GM19043 (cell line): ENCODE data around the gene VPS52.

Experiments
- ATAC-seq: cut with Tn5 transposase; IDR thresholded peaks from one replicate; pipeline ENCODE4 v1.9.1; 2021; ENCODE audit warnings: low read depth; ENCODE audit not compliant: unreplicated experiment

The VPS52 gene, protein sequence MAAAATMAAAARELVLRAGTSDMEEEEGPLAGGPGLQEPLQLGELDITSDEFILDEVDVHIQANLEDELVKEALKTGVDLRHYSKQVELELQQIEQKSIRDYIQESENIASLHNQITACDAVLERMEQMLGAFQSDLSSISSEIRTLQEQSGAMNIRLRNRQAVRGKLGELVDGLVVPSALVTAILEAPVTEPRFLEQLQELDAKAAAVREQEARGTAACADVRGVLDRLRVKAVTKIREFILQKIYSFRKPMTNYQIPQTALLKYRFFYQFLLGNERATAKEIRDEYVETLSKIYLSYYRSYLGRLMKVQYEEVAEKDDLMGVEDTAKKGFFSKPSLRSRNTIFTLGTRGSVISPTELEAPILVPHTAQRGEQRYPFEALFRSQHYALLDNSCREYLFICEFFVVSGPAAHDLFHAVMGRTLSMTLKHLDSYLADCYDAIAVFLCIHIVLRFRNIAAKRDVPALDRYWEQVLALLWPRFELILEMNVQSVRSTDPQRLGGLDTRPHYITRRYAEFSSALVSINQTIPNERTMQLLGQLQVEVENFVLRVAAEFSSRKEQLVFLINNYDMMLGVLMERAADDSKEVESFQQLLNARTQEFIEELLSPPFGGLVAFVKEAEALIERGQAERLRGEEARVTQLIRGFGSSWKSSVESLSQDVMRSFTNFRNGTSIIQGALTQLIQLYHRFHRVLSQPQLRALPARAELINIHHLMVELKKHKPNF

DNA sequence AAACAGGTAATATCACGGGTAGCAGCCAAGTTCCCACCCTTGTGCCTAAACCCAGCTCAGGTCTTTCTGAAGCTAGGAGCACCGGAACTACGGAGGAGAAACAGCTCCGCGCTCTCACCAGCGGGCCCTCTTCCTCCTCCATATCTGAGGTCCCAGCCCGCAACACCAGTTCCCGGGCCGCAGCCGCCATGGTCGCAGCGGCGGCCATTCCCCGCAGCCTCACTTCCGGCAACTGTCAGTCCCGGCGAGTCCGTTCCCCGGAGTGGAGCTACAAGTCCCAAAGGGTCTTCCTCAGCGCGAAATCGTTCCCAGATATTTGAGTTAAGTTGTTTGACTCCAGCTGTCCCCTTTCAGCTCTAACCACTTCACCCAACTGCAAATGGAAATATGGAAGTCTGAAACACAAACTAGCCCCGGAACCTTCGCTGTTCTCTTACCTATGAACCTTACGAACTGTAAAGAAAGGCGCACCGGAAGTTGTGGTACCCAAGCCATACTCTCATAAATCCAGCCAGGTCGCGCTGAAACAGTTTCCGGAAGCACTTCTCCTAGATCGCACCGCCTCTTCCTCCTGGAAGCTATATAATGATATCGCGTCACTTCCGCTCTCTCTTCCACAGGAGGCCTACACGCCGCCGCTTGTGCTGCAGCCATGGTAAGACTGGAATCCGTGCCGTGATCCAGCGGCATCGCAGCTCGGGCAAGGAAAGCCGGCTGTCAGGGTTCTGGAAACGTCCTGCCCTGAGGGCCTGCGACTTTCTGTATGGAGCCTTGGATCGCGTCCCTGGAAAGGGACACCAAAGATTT lies at the start of gene VPS52, which contains the start of gene RPS18:
TSS of gene VPS52 (minus strand) at position 409 of the 807 bp plus-strand sequence. CDS start at position 208, 201 bp downstream.
TSS of gene RPS18 (plus strand) at position 608 of the 807 bp plus-strand sequence. CDS start at position 653, 45 bp downstream.
- peak; percentile 71 for ATAC-seq

DNA sequence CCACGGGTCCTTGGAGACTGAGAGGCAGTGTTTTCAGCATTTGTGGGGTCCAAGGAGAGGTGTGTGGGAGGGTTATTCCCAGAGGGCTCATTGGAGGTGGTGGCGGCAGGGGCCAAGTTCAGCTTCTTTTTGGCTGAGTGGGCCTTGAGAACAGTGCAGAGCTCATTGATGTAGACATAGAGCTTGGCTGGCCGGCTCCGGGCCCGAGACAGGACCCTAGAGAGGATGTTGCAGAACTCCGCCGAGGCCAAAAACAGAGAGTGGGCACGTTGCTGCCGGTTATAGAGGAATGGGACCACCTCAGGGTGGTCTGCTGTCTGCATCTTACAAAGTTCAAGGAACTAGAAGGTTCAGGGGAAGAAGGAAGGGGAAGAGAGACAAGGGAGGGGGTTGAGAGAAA lies 49.6 kb upstream of the VPS52 start:
- no peak for ATAC-seq

DNA sequence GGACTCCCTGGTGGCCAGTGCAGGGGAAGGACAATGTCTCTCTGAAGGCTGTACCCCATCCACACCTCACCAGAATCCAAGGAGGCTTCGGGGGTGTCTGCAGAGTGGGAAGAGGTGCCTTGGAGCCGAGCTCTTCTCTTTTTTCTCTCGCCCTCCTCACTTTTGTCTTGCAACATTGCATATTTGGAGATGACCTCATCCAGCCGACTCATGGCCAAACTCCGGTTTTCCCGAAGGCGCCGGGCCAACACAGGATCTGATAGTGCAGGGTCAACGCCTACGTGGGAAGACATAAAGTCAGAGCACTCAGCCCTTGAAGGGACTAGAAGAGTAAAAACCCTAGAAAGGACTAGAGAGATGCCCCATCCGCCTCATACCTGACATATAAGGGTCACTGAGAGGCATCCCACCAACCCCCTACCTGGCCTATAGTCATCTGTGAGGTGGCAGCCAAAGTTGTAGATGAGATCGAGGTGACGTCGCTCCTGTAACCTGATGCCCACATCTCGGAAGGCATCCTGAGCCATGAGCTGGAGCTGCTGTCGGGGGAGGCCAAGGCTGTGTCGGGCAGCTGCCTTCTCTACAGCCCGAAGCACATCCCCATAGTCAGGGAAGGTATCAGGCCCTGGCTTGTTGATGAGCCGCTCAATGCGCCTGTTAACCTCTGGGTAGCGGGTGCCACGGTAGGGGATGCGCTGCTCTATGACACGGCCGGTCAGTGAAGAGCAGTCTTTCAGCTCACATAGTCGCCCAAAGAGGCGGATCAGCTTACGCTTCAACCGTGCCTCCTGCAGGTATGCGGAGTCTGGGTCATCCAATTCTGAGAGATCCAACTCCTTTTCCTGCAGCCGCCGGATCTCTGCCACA lies 48.9 kb upstream of the VPS52 start:
- no peak for ATAC-seq

DNA sequence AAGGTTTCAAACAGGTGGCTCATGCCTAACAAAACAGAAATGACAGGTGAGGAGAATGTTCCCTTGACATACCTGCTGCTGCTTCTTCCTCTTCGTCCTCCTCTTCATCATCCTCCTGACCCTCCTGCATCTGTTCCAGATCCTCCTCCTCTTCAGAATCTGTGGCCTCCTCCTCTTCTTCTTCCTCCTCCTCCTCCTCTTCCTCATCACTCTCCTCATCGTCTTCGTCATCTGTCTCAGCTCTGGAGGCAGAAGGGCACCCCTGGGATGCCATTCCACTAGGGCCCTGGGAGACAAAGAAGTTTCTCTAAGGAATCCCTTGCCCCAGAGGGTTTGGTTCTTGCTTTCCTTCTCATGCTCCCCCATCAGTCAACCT lies 48.3 kb upstream of the VPS52 start:
- ATAC-seq = no peak

DNA sequence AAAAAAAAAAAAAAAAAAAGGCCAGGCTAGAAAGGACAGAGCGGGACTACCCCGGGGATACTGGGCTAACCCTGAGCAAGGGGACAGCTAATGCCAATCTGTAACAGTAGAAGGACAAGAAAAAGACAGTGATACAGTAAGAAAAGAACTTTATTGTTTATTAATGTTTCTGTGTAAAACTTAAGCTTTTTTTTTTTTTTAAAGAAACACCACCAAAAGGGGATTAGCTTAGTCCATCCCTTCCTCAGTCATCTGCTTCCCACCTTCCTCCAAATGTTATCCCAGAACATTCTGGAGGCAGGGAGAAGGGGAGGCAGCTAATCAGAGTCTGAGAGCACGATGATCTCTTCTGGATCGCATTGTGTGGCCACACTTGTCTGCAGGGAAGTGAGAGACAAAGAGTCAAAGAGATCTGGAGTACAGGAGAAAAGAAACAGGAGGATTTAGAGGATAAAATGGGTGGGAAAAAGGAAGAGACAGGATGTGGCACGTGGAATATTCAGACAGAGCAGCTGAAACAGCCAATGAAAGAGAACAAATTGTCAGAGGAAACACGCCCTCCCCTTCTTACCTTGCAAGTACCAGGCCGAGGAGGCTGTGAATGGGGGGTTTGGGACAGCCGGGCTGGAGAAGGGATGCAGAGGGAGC lies 46.9 kb upstream of the VPS52 start:
- no peak for ATAC-seq

DNA sequence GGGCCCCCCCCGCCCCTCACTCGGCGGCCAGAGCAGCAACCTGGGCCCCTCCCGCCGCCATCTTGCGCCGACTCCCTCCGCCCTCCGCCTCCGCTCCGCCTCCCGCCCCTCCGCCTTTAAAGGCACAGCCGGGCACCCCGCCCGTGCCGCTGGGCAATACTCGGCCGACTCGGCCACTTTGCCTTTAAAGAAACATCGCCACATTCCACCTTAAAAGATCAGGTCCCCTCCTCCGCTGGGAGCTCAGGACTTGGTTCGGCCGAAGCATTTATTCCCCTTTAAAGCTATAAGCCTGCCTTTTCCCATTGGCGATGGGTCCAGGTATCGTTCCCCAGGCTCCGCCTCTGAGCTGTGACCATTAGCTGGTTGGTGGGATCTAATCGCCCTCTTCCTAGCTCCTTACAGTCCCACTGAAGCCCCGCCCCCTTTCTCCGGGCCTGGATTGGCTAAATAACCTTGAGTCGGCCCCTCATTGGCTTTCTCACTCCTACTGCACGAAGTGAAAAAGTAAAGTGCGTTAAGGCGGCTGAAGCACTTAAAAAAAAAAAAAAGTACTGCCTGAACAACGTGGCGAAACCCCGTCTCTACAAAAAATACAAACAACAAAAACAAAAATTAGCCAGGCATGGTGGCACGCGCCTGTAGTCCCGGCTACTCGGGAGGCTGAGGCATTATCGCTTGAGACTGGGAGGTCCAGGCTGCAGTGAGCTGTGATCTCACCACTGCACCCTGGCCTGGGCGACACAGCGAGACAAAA lies 46.2 kb upstream of the VPS52 start, which contains the start of gene ZBTB22:
TSS of gene ZBTB22 (minus strand) at position 76 of the 757 bp plus-strand sequence. CDS start 828 bp downstream, outside the sequence.
- peak; percentile 56 for ATAC-seq

DNA sequence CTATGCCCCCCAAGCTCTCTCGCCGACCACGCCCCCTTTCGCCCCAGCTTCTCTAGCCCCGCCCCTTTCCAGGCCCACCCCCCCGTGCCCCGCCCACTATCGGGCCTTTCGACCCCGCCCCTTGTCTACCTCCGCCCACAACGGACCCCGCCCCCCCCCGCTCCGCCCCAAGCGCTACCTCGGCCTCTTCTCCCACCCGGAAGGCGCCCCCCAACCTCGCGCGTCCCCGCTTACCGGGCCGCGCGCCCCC lies 45.7 kb upstream of the VPS52 start:
- no peak for ATAC-seq

DNA sequence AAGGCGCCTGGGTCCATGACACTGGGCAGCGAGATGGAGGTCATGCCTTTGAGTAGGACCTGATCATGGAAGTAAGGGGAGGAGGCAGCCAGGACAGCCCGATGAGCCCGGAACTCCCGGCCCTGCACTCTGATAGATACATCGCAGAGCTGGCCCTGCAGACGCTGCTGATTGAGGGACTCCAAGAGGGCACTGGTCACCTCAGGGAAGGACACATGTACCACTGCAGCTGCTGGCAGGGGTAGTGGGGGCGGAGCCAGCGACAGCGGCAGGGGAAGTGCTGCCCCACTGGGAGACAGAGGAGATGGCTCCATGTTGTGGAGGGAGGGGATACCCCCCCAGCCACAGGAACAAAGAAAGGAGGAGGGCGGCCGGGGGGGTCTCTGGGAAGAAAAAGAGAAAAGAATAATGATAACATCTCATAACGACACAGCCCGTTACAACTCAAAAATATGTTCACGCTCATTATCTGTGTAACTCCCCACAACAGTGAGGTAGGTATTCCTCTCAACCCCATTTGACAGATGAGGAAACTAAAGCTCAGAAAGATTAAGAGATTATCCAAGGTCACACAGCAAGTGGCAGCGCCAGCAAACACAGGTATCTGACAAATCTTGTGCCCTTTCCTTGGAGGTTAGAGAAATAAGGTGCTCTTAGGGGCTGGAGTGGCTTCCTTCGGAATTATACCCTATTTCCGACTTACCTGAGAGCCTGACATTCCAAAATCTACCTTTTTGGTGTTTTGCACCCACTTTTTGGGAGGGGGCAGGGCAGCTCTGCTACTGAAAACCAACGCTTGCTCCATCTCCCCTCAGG lies 45.1 kb upstream of the VPS52 start:
- ATAC-seq = no peak

DNA sequence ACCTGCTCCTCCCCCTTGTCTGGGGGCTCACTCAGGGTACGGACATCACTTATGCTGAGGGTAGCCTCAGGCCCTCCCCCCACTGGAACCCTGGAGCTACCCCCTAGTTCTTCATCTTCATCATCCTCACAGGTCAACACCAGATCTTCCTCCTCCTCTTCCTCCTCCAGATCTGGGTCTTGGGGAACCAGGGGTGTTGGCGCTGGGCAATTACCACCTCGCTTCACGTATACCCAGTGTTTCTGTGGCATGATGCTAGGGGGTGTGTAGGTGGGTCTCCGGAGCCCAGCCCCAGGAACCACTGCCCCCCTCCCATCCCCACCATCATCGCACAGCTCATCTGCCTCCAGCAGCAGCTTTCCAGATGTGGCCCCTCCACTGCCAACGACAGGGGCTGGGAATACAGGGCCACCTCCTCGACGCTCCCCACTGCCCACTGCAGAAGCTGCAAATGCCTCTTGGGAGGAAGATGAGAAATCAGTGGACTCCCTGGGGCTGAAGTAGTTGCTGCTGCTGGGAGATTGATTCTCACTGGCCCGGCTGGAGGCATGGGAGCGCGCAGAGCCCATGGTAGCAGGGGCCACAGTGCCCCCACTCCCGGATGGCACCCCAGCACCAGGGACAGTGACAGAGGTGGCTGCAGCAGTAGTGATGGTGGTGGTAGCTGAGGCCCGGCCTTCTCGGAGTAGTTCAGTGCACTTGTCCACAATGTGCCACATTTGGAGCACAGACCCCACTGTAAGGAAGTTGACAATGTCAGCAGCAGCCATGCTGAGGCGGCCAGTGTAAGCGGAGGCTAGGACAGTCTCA lies 44.3 kb upstream of the VPS52 start:
- no peak for ATAC-seq

DNA sequence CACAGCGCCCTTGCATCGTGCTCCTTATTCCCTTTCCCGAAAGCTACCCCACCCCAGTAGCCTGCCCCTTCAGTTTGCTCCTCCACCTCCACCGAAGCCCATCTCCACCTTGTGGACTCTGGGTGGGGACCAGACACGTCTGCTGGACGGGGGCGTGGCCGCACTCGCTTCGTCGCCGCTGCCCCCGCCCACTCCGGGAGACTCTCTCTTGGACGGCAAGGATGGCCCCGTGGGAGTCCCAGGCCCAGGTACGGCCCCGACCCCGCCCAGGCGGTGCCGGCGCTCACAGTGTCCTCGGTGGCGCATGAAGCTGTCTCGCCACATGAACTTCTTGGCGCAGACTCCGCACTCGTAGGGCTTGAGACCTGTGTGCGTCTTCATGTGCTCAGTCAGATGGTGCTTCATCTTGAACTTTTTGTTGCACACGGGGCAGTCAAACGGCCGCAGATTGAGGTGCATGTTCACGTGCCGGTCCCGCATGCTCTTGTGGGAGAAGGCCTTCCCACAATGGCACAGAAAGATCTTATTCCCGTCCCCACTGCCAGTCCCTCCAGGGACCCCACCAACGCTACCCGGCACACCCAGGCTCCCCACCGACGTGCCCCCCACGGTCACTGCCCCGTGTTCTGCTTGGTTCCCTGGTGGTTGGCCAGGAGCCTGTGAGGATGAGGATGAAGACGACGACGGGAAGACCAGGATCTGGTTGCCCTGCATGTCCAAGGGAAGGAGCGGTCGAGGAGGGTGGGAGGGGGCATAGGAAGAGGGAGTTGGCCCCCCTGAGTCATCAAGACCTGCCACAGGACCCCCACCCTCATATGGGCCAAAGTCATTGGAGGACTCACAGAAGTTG lies 43.5 kb upstream of the VPS52 start:
- ATAC-seq = no peak

DNA sequence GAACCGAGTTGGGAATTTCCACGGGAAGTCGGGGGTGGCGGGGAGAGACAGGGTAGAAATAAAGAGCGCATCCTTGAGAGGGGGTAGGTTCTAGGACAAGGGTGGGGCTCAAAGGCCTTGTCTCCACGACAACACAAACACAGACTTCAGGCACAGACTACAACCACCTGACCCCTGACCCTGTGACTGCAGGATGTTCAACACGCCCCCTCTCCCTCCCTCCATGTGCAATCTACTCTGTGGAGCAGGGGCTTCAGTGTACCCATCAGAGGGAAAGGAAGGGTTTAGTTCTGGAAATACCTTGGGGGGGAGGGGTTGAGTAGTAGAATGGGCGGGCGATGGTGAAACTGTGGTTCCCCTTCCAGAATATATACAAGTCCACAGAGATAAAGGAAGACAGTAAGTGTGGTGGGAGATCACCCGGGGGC lies 42.9 kb upstream of the VPS52 start:
- no peak for ATAC-seq

DNA sequence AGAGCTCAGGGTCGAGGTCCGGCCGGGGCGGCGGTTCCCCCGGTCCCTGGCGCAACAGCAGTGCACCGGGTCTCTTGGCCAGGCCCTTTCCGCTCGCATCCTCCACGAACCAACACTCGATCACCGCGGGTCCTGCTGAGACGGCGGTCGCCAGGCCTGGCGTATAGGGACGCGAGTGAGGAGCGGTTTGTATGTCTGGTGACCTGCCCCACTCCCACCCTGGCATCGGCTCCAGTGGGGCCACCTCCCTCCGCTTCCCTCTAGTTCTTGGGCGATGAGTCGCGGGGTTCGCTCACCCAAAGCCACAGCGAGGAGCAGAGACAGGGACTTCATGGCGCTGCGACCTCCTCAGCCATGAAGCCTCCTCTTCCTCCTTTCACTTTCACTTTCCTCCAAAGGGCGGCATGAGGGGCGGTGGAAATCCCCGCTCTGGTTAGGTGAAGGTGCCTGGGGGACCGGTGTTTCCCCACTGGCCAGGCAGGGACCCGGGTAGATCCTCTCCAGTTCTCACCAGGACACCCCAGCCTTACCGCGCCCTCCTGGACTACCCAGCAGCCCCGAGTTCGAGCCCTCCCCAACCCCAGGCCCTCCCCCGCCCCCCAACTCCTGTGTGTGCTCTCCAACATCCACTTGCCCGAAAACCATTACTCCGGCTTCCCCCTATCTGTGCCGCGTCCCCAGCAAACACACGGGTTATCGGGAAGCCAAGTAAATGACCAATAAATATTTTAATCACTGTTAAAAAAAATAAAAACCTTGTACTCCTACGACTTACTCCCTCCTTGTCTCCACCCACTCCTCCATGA lies 42.2 kb upstream of the VPS52 start, which contains the start of gene TAPBP:
TSS of gene TAPBP (minus strand) at position 370 of the 806 bp plus-strand sequence. CDS start at position 333, 37 bp downstream.
- no peak for ATAC-seq

DNA sequence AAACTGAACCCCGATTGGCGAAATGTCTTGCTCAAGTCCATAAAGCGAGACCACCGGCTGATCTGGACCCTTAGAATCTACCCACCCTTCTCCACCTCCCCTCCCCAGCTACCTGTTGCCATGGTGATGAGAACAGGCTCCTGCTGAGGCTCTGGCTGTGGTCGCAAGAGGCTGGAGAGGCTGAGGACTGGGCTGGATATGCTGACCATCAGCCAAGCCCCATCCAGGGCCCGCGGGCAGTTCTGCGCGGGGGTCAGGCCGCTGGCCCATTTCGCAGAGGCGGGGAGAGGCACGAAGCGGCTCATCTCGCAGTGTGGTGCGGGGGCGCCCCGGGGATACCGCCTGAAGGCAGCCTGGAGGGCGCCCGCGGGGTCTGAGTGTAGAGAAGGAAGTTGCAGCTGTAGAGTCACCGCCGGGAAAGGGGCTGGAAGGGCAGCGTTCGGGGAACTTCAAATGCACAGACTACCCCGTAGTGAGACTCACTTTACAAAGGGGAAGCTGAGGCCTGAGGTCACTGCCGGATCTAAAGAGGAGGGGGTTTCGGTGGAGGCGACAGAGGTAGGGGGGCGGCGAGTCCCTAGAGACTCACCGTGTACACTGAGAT lies 41.5 kb upstream of the VPS52 start:
- no peak for ATAC-seq

DNA sequence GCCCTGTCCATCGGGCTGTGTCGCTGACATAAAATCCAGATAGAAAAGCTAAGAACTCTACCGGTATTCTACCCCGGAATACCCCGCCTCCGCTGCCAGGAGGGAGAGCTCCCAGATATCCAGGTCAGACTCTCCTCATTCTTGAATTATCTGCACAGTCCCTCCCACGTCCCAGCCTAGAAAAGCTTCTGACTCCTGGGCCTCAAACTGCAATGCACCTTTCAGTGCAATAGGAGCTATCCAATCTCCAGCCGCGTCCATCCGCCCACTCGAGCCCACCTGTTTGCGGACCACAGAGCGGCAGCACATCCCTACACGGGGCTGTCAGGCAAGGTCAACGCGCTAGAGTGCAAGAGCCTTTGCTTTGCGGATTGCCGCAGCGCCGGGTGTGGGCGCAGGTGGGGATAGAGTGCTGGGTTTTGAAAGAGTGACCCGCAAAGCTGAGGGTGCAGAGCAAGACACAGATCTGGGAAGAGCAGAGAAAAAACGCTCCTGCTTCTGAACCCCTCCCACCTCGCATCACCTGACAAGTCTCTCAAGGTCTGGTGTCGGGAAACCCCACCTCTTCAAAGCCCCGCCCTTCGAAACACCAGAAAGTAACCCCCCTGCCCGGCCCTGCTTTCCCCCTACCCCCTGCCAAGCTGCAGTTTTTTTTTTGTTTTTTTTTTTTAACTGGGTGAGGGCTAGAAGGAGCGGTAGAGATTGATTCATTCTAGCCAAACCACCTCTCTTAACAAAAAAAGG lies 40.9 kb upstream of the VPS52 start:
- ATAC-seq = no peak
